Effector CD8-positive, alpha-beta T cell (primary cell): ENCODE results near the gene TCERG1L.
"Not testable (repeated sequence)": the region's sequence is repeated elsewhere in the genome, so short reads cannot be mapped to it uniquely, and the experiment has no call there.

Experiments
- DNase-seq: peaks from one replicate; lab custom pipeline; 2025; lab: John Stamatoyannopoulos, UW

The TCERG1L gene

DNA sequence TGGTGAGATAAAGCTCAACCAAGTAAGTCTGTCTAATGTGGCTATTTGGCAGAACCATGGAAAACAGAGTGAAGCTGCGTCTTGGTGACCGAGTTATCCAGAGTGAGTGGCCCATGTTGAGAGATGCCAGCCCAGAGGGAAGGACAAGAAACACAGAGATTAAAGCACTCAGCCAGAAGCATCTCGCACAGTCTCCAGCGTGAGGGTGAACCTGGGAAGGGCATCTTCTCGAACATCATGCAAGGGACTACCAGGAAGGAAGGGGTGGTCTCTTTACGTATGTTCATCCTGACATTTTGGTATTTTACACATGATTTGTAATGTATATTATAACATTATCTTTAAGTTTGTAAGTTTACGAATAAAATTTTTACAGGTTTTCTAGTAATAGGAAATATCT, 146.4 kb downstream of the TCERG1L start:
- no peak for DNase-seq

DNA sequence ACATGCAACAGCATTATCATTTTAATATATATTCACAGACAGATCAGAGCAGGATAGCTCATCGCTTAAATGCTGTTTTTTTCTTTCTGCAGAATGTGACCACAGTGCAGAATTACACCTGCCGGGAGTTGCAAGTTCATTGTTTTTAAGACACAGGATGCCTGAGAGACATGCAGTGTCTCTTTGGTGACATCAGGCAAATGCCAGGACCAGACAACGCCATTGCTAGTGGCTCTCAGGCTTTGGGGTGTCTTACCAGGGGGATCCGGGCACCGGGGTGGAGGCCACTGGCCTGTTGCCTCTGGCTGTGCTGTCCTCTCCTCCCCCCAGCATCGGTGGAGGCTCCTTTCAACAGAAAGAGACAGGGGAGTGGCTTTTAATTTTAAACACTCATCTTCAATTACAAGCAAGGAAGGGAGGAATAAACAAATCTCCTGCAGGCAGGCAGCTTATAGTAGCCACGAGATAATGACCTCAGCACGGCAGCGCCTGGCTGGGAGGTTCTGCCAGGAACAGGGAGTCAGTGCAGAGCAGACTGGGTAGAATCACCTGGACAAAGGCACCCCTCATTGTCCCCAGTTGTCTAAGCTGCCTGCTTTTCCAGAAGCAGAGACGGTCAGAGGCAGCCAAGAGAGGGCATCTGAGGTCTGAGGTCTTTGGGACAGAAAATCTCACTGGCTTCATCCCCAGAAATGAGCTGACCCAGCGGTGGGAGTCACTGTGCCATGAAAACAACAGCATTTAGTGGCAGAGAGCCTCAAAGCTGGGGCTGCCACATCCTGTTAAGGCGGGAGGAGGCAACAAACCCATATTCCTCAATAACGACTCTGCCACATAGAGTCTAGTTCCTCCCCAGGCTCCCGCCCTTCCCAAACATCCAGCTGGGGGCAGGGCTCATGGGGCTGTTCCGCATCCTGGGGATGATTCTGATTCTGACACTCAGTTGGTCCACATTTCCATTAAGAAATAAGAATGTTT, 148.4 kb downstream of the TCERG1L start:
- no peak for DNase-seq

- no peak for DNase-seq
These were observed 149.3 kb downstream of the TCERG1L start for GRCh38 chr10:131162211-131162610.

GRCh38 chr10:131161087-131161486, 150.4 kb downstream of the TCERG1L start:
- DNase-seq = no peak

GRCh38 chr10:131160219-131160875, 151.2 kb downstream of the TCERG1L start:
- DNase-seq = no peak

GRCh38 chr10:131159771-131160170, 151.8 kb downstream of the TCERG1L start:
- no peak for DNase-seq

DNA sequence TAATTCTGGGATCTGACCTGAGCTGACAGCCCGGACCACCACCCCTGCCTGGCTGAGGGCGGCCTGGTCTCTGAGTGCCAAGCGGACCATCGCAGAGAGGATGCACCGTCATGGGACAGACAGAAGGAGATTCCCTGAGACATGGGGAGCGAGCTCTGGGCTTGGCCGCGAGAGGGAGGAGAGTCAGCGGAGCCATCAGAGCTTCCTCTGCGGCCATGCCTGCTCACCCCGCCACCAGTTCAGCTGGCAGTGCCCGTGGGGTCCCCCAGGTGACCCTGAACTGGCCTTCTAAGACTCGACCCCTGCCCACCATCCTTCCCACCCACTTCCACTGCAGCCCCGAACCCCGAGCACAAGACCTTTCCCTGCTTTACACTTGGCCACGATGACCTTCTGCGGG, 152.8 kb downstream of the TCERG1L start:
- no peak for DNase-seq

DNA sequence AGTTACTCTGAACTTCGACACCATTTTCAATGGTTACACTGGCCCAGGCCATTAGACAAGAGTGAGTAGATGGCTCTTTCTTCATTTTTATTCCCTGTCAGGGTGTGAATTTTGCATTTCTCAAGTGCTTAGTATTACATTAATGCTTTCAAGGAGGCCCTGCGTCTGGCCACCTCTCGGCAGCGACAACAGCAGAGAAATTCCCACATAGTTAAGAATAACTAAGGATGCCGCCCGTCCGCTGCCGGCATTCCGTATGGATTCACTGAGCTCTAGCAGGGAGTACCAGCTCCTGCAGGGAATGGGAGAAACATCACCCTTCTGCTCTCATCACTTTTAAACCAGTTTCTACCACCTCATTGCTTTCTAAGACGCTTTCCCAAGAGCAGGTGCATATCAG, 153.6 kb downstream of the TCERG1L start:
- no peak for DNase-seq

DNA sequence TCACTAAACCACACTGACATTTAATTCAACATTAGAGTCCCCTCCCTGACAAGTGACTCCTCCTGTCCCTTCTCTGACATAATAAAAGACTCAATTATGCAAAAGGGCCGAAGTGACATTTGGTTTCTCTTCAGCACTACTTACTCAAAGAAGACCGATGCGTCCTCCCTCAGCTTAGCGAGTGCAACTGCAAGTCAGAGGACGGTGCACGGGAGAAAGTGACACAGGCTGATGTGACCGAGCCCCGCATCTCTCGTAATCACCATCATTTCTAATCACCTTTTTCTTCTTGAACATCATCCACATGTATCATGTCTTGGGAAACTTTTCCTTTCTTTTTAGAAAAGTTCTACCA, 155.7 kb downstream of the TCERG1L start:
- DNase-seq = no peak

GRCh38 chr10:131155218-131155875, 156.2 kb downstream of the TCERG1L start:
- no peak for DNase-seq

DNA sequence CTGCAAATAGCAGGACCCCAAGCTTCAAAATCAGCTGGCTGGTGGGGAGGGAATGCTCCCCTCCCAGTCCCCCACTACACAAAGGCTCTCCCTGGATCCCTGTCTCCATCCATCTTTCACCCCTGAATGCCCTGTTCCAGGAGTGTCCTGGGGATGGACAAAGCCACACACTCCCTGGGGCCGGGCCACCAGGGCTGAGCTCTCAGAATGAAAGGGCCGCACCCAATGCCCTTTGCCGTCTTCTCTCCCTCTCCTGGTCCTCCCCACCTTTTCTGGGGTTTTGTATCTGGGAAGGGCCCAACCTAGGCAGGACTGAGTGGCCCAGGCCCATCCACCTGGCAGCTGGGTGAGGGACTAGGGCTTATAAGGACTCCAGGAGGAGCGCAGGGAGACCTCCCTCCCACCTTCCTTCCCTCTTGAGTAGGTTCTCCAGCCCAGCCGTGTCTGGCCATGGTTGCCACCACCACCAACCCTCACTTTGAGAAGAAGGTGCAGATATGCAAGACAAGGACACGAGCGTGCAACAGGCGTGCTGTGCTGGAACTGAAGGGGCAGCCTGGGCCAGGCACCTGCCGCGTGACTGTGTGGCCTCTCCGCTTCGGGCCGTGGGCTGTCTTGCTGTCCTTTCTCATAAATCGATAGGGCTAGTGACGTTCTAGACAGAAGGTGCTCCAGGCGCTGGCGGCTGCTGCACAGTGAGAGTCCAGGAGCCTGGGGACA, 157.1 kb downstream of the TCERG1L start:
- no peak for DNase-seq

GRCh38 chr10:131152456-131152855, 159.1 kb downstream of the TCERG1L start:
- DNase-seq = not testable (repeated sequence)

DNA sequence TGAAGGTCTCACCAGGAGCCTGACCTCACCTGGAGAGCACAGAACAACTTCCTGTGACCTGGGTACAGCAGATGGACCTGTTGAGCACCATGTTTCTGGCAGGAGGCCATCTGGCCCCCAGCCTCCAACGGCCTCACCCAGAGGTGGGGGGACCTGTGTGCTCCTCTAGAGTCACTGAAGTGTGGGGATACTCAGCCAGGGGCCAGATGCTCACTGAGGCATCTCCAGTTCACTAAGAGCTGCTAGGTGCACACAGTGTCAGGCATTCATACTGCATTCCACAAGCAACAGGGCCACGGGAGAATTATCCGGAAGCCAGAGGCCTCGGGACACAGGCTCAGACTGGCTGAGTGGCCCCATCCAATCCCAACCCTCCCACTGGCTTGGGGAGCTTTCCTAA, 161.4 kb downstream of the TCERG1L start:
- no peak for DNase-seq

GRCh38 chr10:131149586-131149985, 161.9 kb downstream of the TCERG1L start:
- no peak for DNase-seq

DNA sequence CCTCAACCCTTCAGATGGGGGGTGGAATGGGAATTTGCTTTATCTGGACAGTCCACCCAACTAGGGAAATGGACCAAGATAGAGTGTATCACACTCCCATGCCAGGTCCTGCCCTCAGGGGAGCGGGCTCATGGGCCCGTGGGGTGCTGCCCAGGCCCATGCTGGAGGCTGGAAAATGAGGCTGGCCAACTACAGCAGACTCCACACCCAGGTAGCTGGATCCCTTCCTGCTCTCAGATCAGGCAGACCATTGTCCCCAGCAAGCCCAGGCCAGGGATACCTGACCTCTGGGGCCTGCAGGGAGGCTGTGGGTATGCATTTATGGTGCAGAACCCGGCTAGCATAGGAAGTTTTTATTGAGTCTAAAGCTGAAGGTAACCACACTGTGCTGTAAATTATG, 162.4 kb downstream of the TCERG1L start:
- no peak for DNase-seq

GRCh38 chr10:131148270-131148669, 163.3 kb downstream of the TCERG1L start:
- no peak for DNase-seq

GRCh38 chr10:131147301-131147975, 164.1 kb downstream of the TCERG1L start:
- no peak for DNase-seq

- DNase-seq = no peak
These were observed 164.7 kb downstream of the TCERG1L start for GRCh38 chr10:131146790-131147189.

- no peak for DNase-seq
These were observed 165.8 kb downstream of the TCERG1L start for GRCh38 chr10:131145756-131146155.

DNA sequence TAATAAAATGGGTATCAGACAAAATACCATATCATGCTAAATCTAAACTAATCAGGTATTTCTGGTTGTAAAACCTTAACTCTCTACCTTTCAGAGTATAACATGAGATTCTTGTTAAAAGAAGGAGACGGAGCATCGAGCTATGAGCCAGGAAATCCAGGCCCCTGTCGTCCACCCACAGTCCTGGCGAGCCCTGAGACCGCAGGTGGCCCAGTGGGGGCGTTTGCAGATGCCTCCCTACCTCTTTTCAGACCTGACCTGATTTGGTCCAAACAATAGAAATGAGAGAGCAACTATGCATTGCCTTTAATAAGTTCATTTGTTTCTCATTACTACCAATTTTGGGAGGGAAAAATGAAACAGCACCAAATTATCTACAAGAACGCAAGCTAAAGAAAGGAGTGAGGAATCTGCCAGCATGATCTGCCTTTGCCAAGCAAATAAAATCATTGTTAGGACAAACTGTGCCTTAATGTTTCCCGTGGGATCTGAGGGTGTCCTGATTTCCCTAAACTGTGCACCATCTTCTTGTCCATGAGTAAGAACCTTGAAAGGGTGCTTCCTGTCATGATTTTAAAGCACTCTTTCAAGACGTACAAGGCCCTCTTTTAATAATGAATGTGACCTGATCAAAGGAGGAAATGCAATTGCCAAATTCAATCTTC, 166.7 kb downstream of the TCERG1L start:
- no peak for DNase-seq

DNA sequence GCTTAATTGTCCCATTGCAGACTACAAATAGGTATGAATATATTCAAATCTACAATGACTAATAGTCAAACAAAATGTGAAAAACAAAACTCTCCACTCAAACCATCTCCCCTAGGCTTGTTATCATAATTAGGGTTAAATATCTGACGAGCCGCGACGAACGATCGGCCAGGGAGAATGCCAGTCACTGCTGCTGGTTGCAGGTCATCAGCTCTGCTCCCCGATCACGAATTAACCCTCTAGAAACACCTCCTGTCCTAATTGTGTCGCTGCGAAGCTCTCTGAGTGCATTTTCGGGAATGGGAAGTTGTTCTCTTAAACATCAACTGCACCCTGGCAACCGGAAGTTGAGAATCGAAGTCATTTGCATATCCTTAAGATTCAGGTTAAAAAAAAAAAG, 167.3 kb downstream of the TCERG1L start:
- no peak for DNase-seq
